Ishikawa (cell line): Measurements from ENCODE around the gene FXYD7.

ENCODE experiments used
- EP300 ChIP-seq: IDR thresholded peaks from 2 replicates; pipeline ENCODE4 v1.6.1; 2012; ENCODE audit warnings: borderline replicate concordance
- FOXM1 ChIP-seq: IDR thresholded peaks from 2 replicates; pipeline ENCODE4 v1.6.1; 2012; ENCODE audit warnings: low read depth, borderline replicate concordance
- MAX ChIP-seq: IDR thresholded peaks from 2 replicates; pipeline ENCODE4 v1.6.1; 2012
- NFIC ChIP-seq: IDR thresholded peaks from 2 replicates; pipeline ENCODE4 v1.6.1; 2012
- REST ChIP-seq: IDR thresholded peaks from 2 replicates; pipeline ENCODE4 v1.6.1; 2012; ENCODE audit warnings: low read depth, mild to moderate bottlenecking
- TAF1 ChIP-seq: IDR thresholded peaks from 2 replicates; pipeline ENCODE4 v1.6.1; 2012; ENCODE audit warnings: low read depth, mild to moderate bottlenecking
- USF1 ChIP-seq: IDR thresholded peaks from 2 replicates; pipeline ENCODE4 v1.6.1; 2012
- YY1 ChIP-seq: IDR thresholded peaks from 2 replicates; pipeline ENCODE4 v1.6.1; 2012; ENCODE audit warnings: low read depth

- TF ChIP-seq TAF1 (no peak), USF1 (no peak), REST (no peak), MAX (no peak), YY1 (no peak), FOXM1 (no peak), EP300 (no peak), NFIC (no peak)
Observed at GRCh38 chr19:35093941-35094647, 49.0 kb upstream of the FXYD7 start.
